H1 (cell line): ENCODE measurements around the gene OR6C3. TPM values are rescaled to one million over a fixed set of nuclear protein-coding genes. Genes with fewer than 3 reads are reported as not detected.

Experiments
- CTCF ChIA-PET: fragments of 300-600 bp; sonication (Branson Sonifier 250); formaldehyde crosslinking; loops from one replicate; lab custom pipeline; 2021; ENCODE audit not compliant: partially characterized antibody; lab: Charles Lee
- POLR2A ChIA-PET: fragments of 300-600 bp; sonication (Branson Sonifier 250); formaldehyde crosslinking; loops from one replicate; lab custom pipeline; 2021; ENCODE audit warnings: inconsistent platforms; ENCODE audit not compliant: partially characterized antibody; lab: Charles Lee
- DNase-seq, 2 experiments: peaks; one replicate each; pipeline versions ENCODE4 v3.0.0 to v3.0.0-alpha.2; 2010 to 2022; ENCODE audit warnings: low spot score in 2 of 2, low read depth in 1 of 2, mixed read lengths in 1 of 2
- FAIRE-seq: peaks from 2 replicates; lab custom pipeline; 2011; peaks lifted over from hg19 to GRCh38; lab: Jason Lieb, UNC
- H2AFZ ChIP-seq: 2 replicates; pipeline ENCODE4 v1.8.1; 2012; ENCODE audit warnings: low read length, inconsistent platforms
- H2AK5ac ChIP-seq: 2 replicates; pipeline ENCODE4 v1.6.1; 2013; ENCODE audit warnings: low read depth, low read length
- H2BK120ac ChIP-seq: replicated peaks from 2 replicates; pipeline ENCODE3; 2013; ENCODE audit warnings: low read depth, low read length, inconsistent platforms
- H2BK12ac ChIP-seq: 2 replicates; pipeline ENCODE4 v1.6.1; 2013; ENCODE audit warnings: low read depth, low read length
- H2BK15ac ChIP-seq: 2 replicates; pipeline ENCODE4 v1.6.1; 2013; ENCODE audit warnings: low read length
- H2BK20ac ChIP-seq: 2 replicates; pipeline ENCODE4 v1.6.1; 2013; ENCODE audit warnings: low read length
- H2BK5ac ChIP-seq: 2 replicates; pipeline ENCODE4 v1.6.1; 2013; ENCODE audit warnings: low read depth, low read length
- H3K14ac ChIP-seq: 2 replicates; pipeline ENCODE4 v1.6.1; 2013; ENCODE audit warnings: inconsistent platforms; ENCODE audit not compliant: insufficient read length
- H3K18ac ChIP-seq: 2 replicates; pipeline ENCODE4 v1.6.1; 2013; ENCODE audit warnings: low read length; ENCODE audit errors: extremely low read depth
- H3K23ac ChIP-seq: 2 replicates; pipeline ENCODE4 v1.6.1; 2013; ENCODE audit warnings: inconsistent platforms; ENCODE audit not compliant: insufficient read length
- H3K23me2 ChIP-seq: 2 replicates; pipeline ENCODE4 v1.6.1; 2013; ENCODE audit warnings: low read depth, low read length
- H3K27ac ChIP-seq: 2 replicates; pipeline ENCODE4 v1.6.1; 2011; ENCODE audit warnings: low read depth, low read length, inconsistent platforms
- H3K27me3 ChIP-seq, 4 experiments: replicated peaks in 1 of 4; 1 replicate in 1 of 4; 2 replicates in 3 of 4; pipeline versions ENCODE4 v1.6.1 to v1.8.1; 2011 to 2013; ENCODE audit warnings: low read length in 3 of 4, mild to moderate bottlenecking in 3 of 4, inconsistent platforms in 2 of 4, mixed read lengths in 2 of 4, moderate library complexity in 1 of 4; ENCODE audit not compliant: control insufficient read depth in 3 of 4, insufficient read depth in 3 of 4; ENCODE audit errors: extremely low read depth in 1 of 4
- H3K36me3 ChIP-seq, 4 experiments: 2 replicates each; pipeline versions ENCODE4 v1.6.1 to v1.8.1; 2011 to 2013; ENCODE audit warnings: mild to moderate bottlenecking in 4 of 4, low read length in 3 of 4, moderate library complexity in 2 of 4, control low read depth in 1 of 4, inconsistent platforms in 1 of 4; ENCODE audit not compliant: insufficient read depth in 4 of 4, control insufficient read depth in 2 of 4
- H3K4ac ChIP-seq: replicated peaks from 2 replicates; pipeline ENCODE3; 2013; ENCODE audit warnings: low read length, low read depth, mixed read lengths, inconsistent platforms; ENCODE audit not compliant: insufficient read length
- H3K4me1 ChIP-seq, 4 experiments: replicated peaks in 1 of 4; 1 replicate in 1 of 4; 2 replicates in 3 of 4; pipeline versions ENCODE4 v1.6.1 to v1.8.1; 2011 to 2013; ENCODE audit warnings: low read length in 3 of 4, inconsistent platforms in 2 of 4, mixed read lengths in 1 of 4; ENCODE audit not compliant: insufficient read depth in 4 of 4, control insufficient read depth in 3 of 4
- H3K4me2 ChIP-seq, 2 experiments: 2 replicates each; pipeline versions ENCODE4 v1.6.1 to v1.8.1; 2011 to 2013; ENCODE audit warnings: low read depth in 2 of 2, low read length in 2 of 2, control low read depth in 1 of 2, inconsistent platforms in 1 of 2, mild to moderate bottlenecking in 1 of 2; ENCODE audit not compliant: insufficient read depth in 1 of 2
- H3K4me3 ChIP-seq, 4 experiments: fragments of 200-600, 300-600 bp in 1 of 4; sonication (generic), shearing (Covaris generic), sonication (Bioruptor Twin) in 1 of 4; 2 replicates each; pipeline versions ENCODE4 v1.5.1 to v1.8.1; 2011 to 2016; ENCODE audit warnings: low read length in 4 of 4, low read depth in 3 of 4, control low read depth in 2 of 4, inconsistent platforms in 2 of 4, mild to moderate bottlenecking in 2 of 4, mixed read lengths in 1 of 4, moderate library complexity in 1 of 4; ENCODE audit not compliant: insufficient read depth in 2 of 4; ENCODE audit errors: extremely low read depth in 1 of 4
- H3K56ac ChIP-seq: replicated peaks from 2 replicates; pipeline ENCODE3; 2013; ENCODE audit warnings: low read depth, mild to moderate bottlenecking, mixed read lengths, low read length, inconsistent platforms; ENCODE audit not compliant: insufficient read length
- H3K79me1 ChIP-seq: 2 replicates; pipeline ENCODE4 v1.6.1; 2013; ENCODE audit warnings: low read depth, low read length, control low read depth
- H3K79me2 ChIP-seq, 2 experiments: 2 replicates each; pipeline versions ENCODE4 v1.6.1 to v1.8.1; 2012 to 2013; ENCODE audit warnings: low read length in 2 of 2, mild to moderate bottlenecking in 2 of 2, inconsistent platforms in 1 of 2; ENCODE audit not compliant: insufficient read depth in 2 of 2, control insufficient read depth in 1 of 2
- H3K9ac ChIP-seq, 4 experiments: replicated peaks in 1 of 4; 1 replicate in 1 of 4; 2 replicates in 3 of 4; pipeline versions ENCODE4 v1.6.1 to v1.8.1; 2011 to 2013; ENCODE audit warnings: low read depth in 3 of 4, low read length in 3 of 4, control low read depth in 2 of 4, mild to moderate bottlenecking in 2 of 4, moderate library complexity in 2 of 4, inconsistent platforms in 1 of 4; ENCODE audit errors: extremely low read depth in 1 of 4
- H3K9me3 ChIP-seq, 2 experiments: 2 replicates each; pipeline versions ENCODE4 v1.6.1 to v1.8.1; 2012 to 2013; ENCODE audit warnings: mild to moderate bottlenecking in 2 of 2, moderate library complexity in 2 of 2, control low read depth in 1 of 2, inconsistent platforms in 1 of 2, low read depth in 1 of 2, low read length in 1 of 2, mixed read lengths in 1 of 2; ENCODE audit not compliant: insufficient read depth in 2 of 2
- H4K20me1 ChIP-seq, 2 experiments: replicated peaks in 1 of 2; 2 replicates each; pipeline versions ENCODE3 to v1.8.1; 2011 to 2013; ENCODE audit warnings: inconsistent platforms in 2 of 2, low read length in 2 of 2, mild to moderate bottlenecking in 1 of 2; ENCODE audit not compliant: insufficient read depth in 2 of 2, control insufficient read depth in 1 of 2
- H4K5ac ChIP-seq: 2 replicates; pipeline ENCODE4 v1.6.1; 2013; ENCODE audit warnings: low read length, low read depth, mixed read lengths, inconsistent platforms; ENCODE audit not compliant: insufficient read length
- H4K8ac ChIP-seq: 2 replicates; pipeline ENCODE4 v1.8.0; 2013; ENCODE audit warnings: mild to moderate bottlenecking, moderate library complexity, low read length, inconsistent platforms; ENCODE audit not compliant: insufficient read depth; ENCODE audit errors: extremely low read depth
- H4K91ac ChIP-seq: replicated peaks from 2 replicates; pipeline ENCODE3; 2013; ENCODE audit warnings: low read length, mixed read lengths, inconsistent platforms; ENCODE audit not compliant: insufficient read length
- KDM5A ChIP-seq: fragments of 200-600 bp; IDR thresholded peaks from 2 replicates; pipeline ENCODE4 v1.7.1; 2012; ENCODE audit warnings: mild to moderate bottlenecking, low read length, inconsistent platforms, mixed read lengths
- TBP ChIP-seq: IDR thresholded peaks from 2 replicates; pipeline ENCODE4 v1.6.1; 2011; ENCODE audit warnings: low read depth, low read length, improper control_type of control experiment
- WGBS, 2 experiments: shearing (Covaris generic) in 1 of 2; methylation state at CpG; one replicate each; pipeline versions ENCODE4 v1.1.6 to v1.1.7; 2013 to 2015; ENCODE audit warnings: low lambda C conversion rate in 2 of 2, mixed read lengths in 2 of 2, inconsistent platforms in 1 of 2, low coverage in 1 of 2, missing lambda C conversion rate in 1 of 2; ENCODE audit not compliant: insufficient replicate concordance in 2 of 2, insufficient coverage in 1 of 2, insufficient read length in 1 of 2; ENCODE audit errors: extremely low coverage in 1 of 2, missing lambda C conversion rate in 1 of 2; 5-methylcytosine and 5-hydroxymethylcytosine counted together
- polyA plus RNA-seq, 7 experiments: library from polyadenylated mRNA; depleted of rRNA in 3 of 7; stranded (reverse) in 5 of 7; unstranded in 2 of 7; fragments of >200 nt in 5 of 7; fragments of 200-250 nt in 2 of 7; gene quantifications; 1 replicate in 5 of 7; 2 replicates in 1 of 7; 4 replicates in 1 of 7; pipeline versions ENCODE4 v1.2.1 to v1.2.3, GENCODE V29; 2011 to 2013; ENCODE audit warnings: missing spikeins in 2 of 7, mixed read lengths in 2 of 7
- total RNA-seq: library from RNA; stranded (reverse); fragmentation: NEBNext Ultra II Directional; extraction: Animal tissue kit (Norgen Biotek cat#: 25700); gene quantifications from 2 replicates; pipeline ENCODE4 v1.2.1, GENCODE V29; 2021

OR6C3 gene
- total and polyA plus RNA-seq, 2 of the 8 experiments (the other 6 are each of a cell fraction or from before 2014, with no cell fraction given): not detected

DNA sequence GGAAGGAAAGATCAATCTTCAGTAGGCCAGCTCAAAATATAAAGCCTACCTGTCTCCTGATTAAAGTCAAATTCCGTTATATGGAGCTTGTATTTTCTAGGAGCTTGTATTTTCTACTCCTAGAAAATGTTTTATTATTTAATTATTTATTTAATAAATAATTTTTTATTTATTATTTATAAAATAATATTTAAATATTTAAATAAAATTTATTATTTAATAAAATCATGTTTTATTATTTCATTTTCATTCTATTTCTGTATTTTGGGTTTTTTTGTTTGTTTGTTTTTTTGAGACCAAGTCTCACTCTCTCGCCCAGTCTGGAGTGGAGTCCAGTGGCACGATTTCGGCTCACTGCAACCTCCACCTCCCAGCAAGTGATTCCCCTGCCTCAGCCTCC is 42.0 kb downstream of the OR6C3 start:
- Histone ChIP-seq H4K8ac (no peak overlapping the region), H3K9ac (no peak overlapping the region), H2BK5ac (no peak overlapping the region), H3K4me1 (no peaks in the 10 kb centered on the region)
- TF ChIP-seq KDM5A: no peak
- TF ChIP-seq TBP: no peak
- TF ChIP-seq, all 59 proteins: peak for 0
- Histone ChIP-seq H3K79me2 (no peaks in the 10 kb centered on the region), H3K56ac (no peak overlapping the region), H3K23ac (no peak overlapping the region), H4K5ac (no peak overlapping the region), H2AK5ac (no peak overlapping the region), H3K14ac (no peak overlapping the region), H3K27ac (no peak overlapping the region), H3K36me3 (no peaks in the 10 kb centered on the region), H3K4me3 (no peak overlapping the region), H4K20me1 (no peaks in the 10 kb centered on the region), H2AFZ (no peak overlapping the region), H3K4ac (no peak overlapping the region), H2BK15ac (no peak overlapping the region), H3K4me2 (no peak overlapping the region), H2BK20ac (no peak overlapping the region), H2BK120ac (no peak overlapping the region), H2BK12ac (no peak overlapping the region), H3K9me3 (no peaks in the 10 kb centered on the region), H3K79me1 (no peaks in the 10 kb centered on the region), H3K27me3 (no peaks in the 10 kb centered on the region), H3K23me2 (no peaks in the 10 kb centered on the region), H4K91ac (no peak overlapping the region), H3K18ac (no peak overlapping the region)
- FAIRE-seq: no peak
- WGBS, 2 experiments: 86% methylated on average over 4 of the region's 4 CpGs; no CpG with 5 or more reads in 1 of the 2 experiments
- DNase-seq: no peak
- ChIA-PET POLR2A (no interaction called here), CTCF (no interaction called here)

Other genes with a start within 250 kb of the OR6C3 start
- not detected in 2 replicates for gene OR9K2, start 204.3 kb upstream of the OR6C3 start, total RNA-seq
- not detected in 2 replicates for gene OR9K2, start 204.3 kb upstream of the OR6C3 start, polyA plus RNA-seq (2011; rRNA removed)
- not detected in 2 replicates for gene OR10A7, start 109.7 kb upstream of the OR6C3 start, total RNA-seq
- not detected in 2 replicates for gene OR10A7, start 109.7 kb upstream of the OR6C3 start, polyA plus RNA-seq (2011; rRNA removed)
- gene OR6C74, start 86.1 kb upstream of the OR6C3 start, total RNA-seq: not detected in 2 replicates
- not detected in 2 replicates for gene OR6C74, start 86.1 kb upstream of the OR6C3 start, polyA plus RNA-seq (2011; rRNA removed)
- not detected in 2 replicates for gene OR6C6, start 34.2 kb upstream of the OR6C3 start, total RNA-seq
- gene OR6C6, start 34.2 kb upstream of the OR6C3 start, polyA plus RNA-seq (2011; rRNA removed): not detected in 2 replicates
- gene OR6C1, start 16.4 kb upstream of the OR6C3 start, total RNA-seq: not detected in 2 replicates
- not detected in 2 replicates for gene OR6C1, start 16.4 kb upstream of the OR6C3 start, polyA plus RNA-seq (2011; rRNA removed)
- not detected in 2 replicates for gene OR6C75, start 32.2 kb downstream of the OR6C3 start, total RNA-seq
- not detected in 2 replicates for gene OR6C75, start 32.2 kb downstream of the OR6C3 start, polyA plus RNA-seq (2011; rRNA removed)
- not detected in 2 replicates for gene OR6C65, start 69.8 kb downstream of the OR6C3 start, total RNA-seq
- gene OR6C65, start 69.8 kb downstream of the OR6C3 start, polyA plus RNA-seq (2011; rRNA removed): not detected in 2 replicates
- not detected in 2 replicates for gene OR6C76, start 95.5 kb downstream of the OR6C3 start, total RNA-seq
- gene OR6C76, start 95.5 kb downstream of the OR6C3 start, polyA plus RNA-seq (2011; rRNA removed): not detected in 2 replicates
- gene OR6C2, start 113.3 kb downstream of the OR6C3 start, total RNA-seq: not detected in 2 replicates
- gene OR6C2, start 113.3 kb downstream of the OR6C3 start, polyA plus RNA-seq (2011; rRNA removed): not detected in 2 replicates
- gene OR6C70, start 139.4 kb downstream of the OR6C3 start, total RNA-seq: not detected in 2 replicates
- gene OR6C70, start 139.4 kb downstream of the OR6C3 start, polyA plus RNA-seq (2011; rRNA removed): not detected in 2 replicates
- not detected in 2 replicates for gene OR6C68, start 161.6 kb downstream of the OR6C3 start, total RNA-seq
- not detected in 2 replicates for gene OR6C68, start 161.6 kb downstream of the OR6C3 start, polyA plus RNA-seq (2011; rRNA removed)
- not detected in 2 replicates for gene OR6C4, start 218.9 kb downstream of the OR6C3 start, total RNA-seq
- gene OR6C4, start 218.9 kb downstream of the OR6C3 start, polyA plus RNA-seq (2011; rRNA removed): not detected in 2 replicates
- gene OR2AP1, start 241.7 kb downstream of the OR6C3 start, total RNA-seq: not detected in 2 replicates
- not detected in 2 replicates for gene OR2AP1, start 241.7 kb downstream of the OR6C3 start, polyA plus RNA-seq (2011; rRNA removed)